ENCODE measurements around the gene APBA2.

DNA sequence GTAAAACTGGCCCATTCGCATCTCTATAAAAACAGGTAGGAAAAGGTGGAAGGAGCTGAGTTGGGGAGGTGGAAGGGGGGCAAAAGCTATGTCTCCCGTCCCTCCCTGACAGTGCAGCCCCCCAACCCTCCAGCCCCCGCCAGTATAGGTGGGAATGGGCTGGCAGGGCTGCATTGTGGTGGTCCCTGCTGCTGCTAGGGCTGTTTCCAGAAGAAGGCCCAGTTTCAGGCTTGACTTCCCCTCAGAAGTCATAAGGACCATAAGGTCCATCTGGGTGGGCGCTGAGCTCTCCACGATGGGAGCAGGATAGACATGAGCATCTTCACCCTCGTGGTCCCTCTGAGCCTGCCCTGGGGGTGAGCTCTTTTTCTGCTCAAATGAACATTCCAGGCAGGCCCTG, 44.2 kb downstream of the APBA2 start:
- TF ChIP-seq, protein P1, sequence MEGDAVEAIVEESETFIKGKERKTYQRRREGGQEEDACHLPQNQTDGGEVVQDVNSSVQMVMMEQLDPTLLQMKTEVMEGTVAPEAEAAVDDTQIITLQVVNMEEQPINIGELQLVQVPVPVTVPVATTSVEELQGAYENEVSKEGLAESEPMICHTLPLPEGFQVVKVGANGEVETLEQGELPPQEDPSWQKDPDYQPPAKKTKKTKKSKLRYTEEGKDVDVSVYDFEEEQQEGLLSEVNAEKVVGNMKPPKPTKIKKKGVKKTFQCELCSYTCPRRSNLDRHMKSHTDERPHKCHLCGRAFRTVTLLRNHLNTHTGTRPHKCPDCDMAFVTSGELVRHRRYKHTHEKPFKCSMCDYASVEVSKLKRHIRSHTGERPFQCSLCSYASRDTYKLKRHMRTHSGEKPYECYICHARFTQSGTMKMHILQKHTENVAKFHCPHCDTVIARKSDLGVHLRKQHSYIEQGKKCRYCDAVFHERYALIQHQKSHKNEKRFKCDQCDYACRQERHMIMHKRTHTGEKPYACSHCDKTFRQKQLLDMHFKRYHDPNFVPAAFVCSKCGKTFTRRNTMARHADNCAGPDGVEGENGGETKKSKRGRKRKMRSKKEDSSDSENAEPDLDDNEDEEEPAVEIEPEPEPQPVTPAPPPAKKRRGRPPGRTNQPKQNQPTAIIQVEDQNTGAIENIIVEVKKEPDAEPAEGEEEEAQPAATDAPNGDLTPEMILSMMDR (IDR thresholded peaks at IDR 0.05), result no peak
- TF ChIP-seq POLR2A (IDR thresholded peaks at IDR 0.05), result no peak

Data from tibial nerve (tissue), 3 donors.